ENCODE data around the gene STEAP4. TPM values are rescaled to one million over a fixed set of nuclear protein-coding genes. Genes with fewer than 3 reads are reported as not detected.

Gene STEAP4
- total RNA-seq, 1 experiment from 2014 or later, result not detected

GRCh38 chr7:88302486-88302885 lies 4.2 kb downstream of the STEAP4 start:
- no peak overlapping the region for H4K5ac ChIP-seq (ENCODE audit: insufficient read length, low read depth, low read length)
- no peak overlapping the region for H3K56ac ChIP-seq (ENCODE audit: insufficient read length, low read depth, low read length)
- no CpG with 5 or more reads among the region's 6 CpGs for WGBS (ENCODE audit: extremely low coverage, insufficient read length, low lambda C conversion rate)
- H3K4me1 Mint-ChIP-seq, result peaks cover 6 to 7% of the 10 kb centered on the region in 2 experiments; a peak in 2 of 4 replicates
- H2AK5ac ChIP-seq (ENCODE audit: insufficient read length, low read length), result no peak overlapping the region
- H4K20me1 ChIP-seq (ENCODE audit: control insufficient read depth, insufficient read depth, insufficient read length), result no peaks in the 10 kb centered on the region
- no peaks in the 10 kb centered on the region for H3K23me2 ChIP-seq (ENCODE audit: insufficient read length, low read depth, low read length, poor library complexity, severe bottlenecking)
- H3K9ac ChIP-seq (ENCODE audit: extremely low read depth, insufficient read length, low read length), result no peak overlapping the region
- H3K4me3 Mint-ChIP-seq, result no peak overlapping the region
- no peaks in the 10 kb centered on the region for H3K9me3 Mint-ChIP-seq
- DNase-seq, result no peak
- no peak overlapping the region for H3T11ph ChIP-seq (ENCODE audit: low read length)
- peak overlapping the region in 1 of 3 experiments; percentile 44; a peak in 1 of 7 replicates for H3K27ac Mint-ChIP-seq
- no peaks in the 10 kb centered on the region for H3K9me3 ChIP-seq (ENCODE audit: control insufficient read depth, low read depth, low read length)
- H3K27ac ChIP-seq (ENCODE audit: insufficient read length, low read depth, low read length), result no peak overlapping the region
- no peak overlapping the region for H2BK5ac ChIP-seq (ENCODE audit: insufficient read length, low read length)
- H3K4me1 ChIP-seq (ENCODE audit: insufficient read depth, low read length), result no peaks in the 10 kb centered on the region
- no peak overlapping the region for H4K8ac ChIP-seq (replicated peaks; ENCODE audit: insufficient read length, low read depth, low read length)
- H3K79me2 ChIP-seq (ENCODE audit: insufficient read depth, low read length), result no peaks in the 10 kb centered on the region
- H3K14ac ChIP-seq (ENCODE audit: insufficient read depth, low read length), result no peak overlapping the region
- no peak overlapping the region for H4K91ac ChIP-seq (ENCODE audit: insufficient read length, low read depth, low read length)
- H2AFZ ChIP-seq (ENCODE audit: low read length), result no peak overlapping the region
- no peak overlapping the region for H2BK15ac ChIP-seq (ENCODE audit: low read depth, low read length)
- H3K27me3 ChIP-seq (ENCODE audit: insufficient read depth, low read length), result no peaks in the 10 kb centered on the region; the same call in 1 of the 2 replicates
- H3K36me3 Mint-ChIP-seq (ENCODE audit: insufficient read depth in 1 of 3, low read depth in 3 of 3), result no peaks in the 10 kb centered on the region; a peak in 1 of 7 replicates
- no peak overlapping the region for H3K4ac ChIP-seq (ENCODE audit: low read depth, low read length)
- no peak overlapping the region for H3K4me2 ChIP-seq (ENCODE audit: insufficient read depth, insufficient read length, low read length)
- H3K79me1 ChIP-seq (ENCODE audit: insufficient read depth, low read depth, low read length, poor library complexity, severe bottlenecking), result no peaks in the 10 kb centered on the region
- peaks cover 22% of the 10 kb centered on the region for H3K27me3 Mint-ChIP-seq (ENCODE audit: low read depth)
- H3K23ac ChIP-seq (ENCODE audit: insufficient read length, low read depth, low read length), result no peak overlapping the region
- no peak overlapping the region for H2BK12ac ChIP-seq (ENCODE audit: insufficient read length, low read depth, low read length)
- no peak overlapping the region for H2BK20ac ChIP-seq (ENCODE audit: low read depth, low read length, poor library complexity, severe bottlenecking)
- H3K18ac ChIP-seq (ENCODE audit: insufficient read length, low read depth, low read length), result no peak overlapping the region
- TF ChIP-seq CTCF (conservative IDR thresholded peaks at IDR 0.05), result no peak
- H2BK120ac ChIP-seq (ENCODE audit: low read depth, low read length, poor library complexity, severe bottlenecking), result no peak overlapping the region
